NCI-H1694 treated with DMSO at 0.1 percent for 48 hours (cell line): Measurements from ENCODE around the gene FXN.
"Not testable (repeated sequence)": the region's sequence is repeated elsewhere in the genome, so short reads cannot be mapped to it uniquely, and the experiment has no call there.

Experiments used
- DNase-seq: peaks from one replicate; lab custom pipeline; 2025; lab: John Stamatoyannopoulos, UW

The FXN gene

DNA sequence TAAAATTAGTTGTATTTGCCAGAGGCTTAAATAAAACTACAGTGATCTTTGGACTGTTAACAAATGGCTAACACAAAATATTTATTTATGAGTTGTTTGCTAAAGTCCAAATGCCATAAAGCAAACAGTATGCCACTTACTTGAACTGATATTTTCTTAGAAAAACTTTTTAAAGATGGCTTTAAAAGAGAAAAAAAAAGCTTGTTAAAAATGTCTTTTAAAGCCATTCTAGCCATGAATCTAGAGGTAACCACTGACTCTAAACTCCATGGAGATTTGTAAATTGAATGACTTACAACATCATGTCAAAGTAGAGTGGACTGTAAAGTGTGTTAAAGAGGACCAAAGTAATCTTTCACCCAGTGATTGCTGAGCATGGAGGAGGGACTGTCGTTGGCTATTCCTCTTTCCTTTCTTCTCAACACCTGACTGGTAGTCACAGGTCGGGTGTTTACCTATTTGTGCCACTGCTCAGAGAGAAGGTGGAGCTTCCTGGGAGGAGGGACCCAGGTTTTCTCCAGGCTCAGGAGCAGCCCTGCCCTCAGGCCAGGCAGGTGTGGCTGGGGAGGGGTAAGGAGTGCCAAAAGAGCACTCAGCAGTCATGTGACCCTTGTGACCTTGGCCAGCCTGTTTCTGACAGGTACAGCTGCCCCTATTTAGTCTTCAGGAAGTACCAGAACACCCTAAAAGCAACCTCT lies 69.4 kb downstream of the FXN start:
- no peak for DNase-seq

- DNase-seq = no peak
These were observed 72.2 kb downstream of the FXN start for GRCh38 chr9:69107771-69108170.

- DNase-seq = not testable (repeated sequence)
These were observed 73.2 kb downstream of the FXN start for GRCh38 chr9:69108706-69109105.

- DNase-seq = no peak
These were observed 73.6 kb downstream of the FXN start for GRCh38 chr9:69109152-69109551.

DNA sequence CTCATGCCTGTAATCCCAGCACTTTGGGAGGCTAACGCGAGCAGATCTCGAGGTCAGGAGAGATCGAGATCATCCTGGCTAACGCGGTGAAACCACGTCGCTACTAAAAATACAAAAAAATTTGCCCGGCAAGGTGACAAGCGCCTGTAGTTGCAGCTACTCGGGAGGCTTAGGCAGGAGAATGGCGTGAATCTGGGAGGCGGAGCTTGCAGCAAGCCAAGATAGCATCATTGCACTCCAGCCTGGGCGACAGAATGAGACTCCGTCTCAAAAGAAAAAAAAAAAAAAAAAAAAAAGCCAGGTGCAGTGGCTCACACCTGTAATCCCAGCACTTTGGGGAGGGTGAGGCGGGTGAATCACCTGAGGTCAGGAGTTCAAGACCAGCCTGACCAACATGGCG lies 77.1 kb downstream of the FXN start:
- DNase-seq = not testable (repeated sequence)

- no peak for DNase-seq
These were observed 80.1 kb downstream of the FXN start for GRCh38 chr9:69115621-69116020.

- DNase-seq = no peak
These were observed 83.1 kb downstream of the FXN start for GRCh38 chr9:69118656-69119055.

DNA sequence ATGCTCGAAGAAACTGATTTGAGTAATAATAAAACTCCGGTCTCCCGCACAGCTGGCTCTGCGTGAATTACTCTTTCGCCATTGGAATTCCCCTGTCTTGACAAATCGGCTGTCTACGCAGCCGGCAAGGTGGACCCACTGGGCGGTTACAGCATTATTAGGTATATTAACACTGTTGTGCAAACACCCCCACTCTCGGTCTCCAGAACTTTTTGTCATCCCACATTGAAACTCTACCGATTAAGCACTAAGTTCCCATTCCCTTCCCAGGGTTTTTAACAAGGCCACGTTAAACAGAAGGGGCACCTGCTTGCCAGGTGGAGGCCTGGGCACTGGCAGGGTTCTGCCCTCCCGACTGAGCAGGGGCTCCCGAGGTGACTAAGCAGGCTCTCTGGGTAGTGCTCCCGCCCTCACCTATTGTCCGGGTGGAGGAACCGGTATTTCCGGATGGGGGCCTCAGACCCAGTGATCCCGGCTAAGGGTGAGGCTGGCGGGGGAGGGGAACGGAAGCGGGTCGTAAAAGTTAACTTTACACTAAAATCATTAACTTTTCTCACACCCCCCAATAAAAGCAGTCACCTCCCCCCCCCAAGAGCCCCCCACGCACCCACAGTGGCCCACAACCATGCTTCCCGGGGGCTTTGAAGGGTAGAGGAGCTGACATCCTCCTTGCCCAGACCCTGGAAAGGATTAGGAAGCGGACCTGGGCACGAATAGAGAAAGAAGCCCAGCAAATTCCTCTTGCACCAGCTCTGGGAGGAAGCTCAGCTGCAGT lies 85.0 kb downstream of the FXN start:
- DNase-seq = no peak

DNA sequence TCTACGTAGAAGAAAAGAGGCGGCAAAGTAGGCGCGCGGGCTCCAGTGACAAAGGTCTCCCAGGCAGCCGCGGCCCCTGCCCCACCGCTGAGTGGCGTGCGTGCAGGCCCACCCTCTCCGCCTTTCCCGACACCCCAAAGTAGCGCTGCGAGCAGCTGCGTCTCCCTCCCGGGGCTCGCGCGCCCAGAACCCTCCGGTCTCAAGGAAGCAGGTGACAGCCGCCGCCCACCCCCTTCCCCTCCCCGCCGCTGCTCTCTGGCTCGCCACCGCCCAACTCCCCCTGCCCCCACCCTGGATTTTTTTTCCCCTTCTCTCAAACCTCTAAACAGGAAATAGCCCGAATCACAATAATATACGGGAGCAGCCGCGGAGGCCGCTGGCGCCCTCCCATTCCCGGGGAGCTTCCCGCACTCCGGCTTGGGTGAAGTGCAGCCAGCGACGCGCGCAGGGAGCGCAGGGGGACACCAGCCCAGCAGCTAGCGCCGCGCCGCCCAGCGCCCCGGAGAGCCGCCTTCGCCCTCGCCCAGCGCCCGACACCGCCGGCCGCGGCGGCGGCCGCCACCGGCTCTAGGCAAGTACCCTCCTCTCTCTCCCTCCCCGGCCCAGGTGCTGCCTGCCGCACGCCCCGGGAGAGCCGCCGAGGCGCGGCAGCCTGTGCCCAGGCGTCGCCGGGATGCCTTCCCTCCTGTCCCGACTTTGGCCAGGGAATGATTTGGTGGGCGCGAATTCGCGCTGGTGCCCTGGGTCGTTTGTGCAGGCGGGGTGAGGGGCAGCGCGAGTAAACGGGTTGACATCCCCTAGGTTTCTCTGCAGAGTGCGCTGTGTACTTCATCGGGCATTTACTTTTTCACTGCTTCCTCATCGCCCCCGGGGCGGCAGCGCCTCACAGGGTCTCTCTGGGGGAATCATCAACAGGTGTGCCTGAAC lies 85.9 kb downstream of the FXN start:
- DNase-seq = no peak

DNA sequence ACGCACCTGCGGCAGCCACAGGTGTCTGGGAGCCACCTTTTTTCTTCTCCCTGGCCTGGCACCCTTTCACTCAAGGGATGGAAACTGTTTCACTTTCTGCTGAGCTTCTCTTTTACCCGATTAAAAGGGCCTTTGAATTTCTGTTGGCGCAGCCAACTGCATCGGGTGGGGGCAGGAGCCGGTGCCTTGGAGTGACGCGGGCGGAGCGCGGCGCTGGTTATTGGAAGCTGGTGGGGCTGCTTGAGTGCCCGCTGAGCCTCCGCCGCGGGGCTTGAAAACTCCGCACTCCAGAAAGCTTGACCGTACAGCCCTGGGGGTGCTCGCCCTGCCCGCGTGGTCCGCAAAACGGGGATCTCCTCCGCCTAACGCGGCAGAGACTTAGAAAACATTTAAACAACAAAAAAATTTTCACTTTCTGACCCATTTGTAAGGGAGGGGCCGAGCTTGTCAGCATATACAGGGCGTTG lies 86.6 kb downstream of the FXN start:
- DNase-seq = no peak

- DNase-seq = no peak
These were observed 87.1 kb downstream of the FXN start for GRCh38 chr9:69122549-69123141.

GRCh38 chr9:69130456-69131441 lies 95.2 kb downstream of the FXN start:
- no peak for DNase-seq

- no peak for DNase-seq
These were observed 96.1 kb downstream of the FXN start for GRCh38 chr9:69131682-69132081.

DNA sequence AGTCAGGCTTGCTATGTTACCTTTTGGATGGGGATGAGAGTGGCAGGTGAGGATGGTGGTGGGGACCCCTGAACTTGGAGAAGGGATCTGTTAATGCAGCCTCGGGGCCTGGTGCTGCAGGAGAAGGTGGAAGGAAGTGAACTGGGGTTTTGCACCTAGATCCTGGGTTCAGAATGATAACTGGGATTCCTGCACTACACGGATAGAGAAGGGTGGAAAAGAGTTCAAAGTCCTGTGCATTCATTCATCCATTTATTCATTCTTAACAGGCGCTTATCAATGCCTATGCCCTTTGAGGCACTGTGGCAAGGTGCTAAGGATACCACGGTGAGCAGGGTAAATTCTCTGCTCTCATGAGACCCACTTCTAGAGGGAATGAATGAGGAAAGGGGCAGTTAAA lies 96.8 kb downstream of the FXN start:
- no peak for DNase-seq

DNA sequence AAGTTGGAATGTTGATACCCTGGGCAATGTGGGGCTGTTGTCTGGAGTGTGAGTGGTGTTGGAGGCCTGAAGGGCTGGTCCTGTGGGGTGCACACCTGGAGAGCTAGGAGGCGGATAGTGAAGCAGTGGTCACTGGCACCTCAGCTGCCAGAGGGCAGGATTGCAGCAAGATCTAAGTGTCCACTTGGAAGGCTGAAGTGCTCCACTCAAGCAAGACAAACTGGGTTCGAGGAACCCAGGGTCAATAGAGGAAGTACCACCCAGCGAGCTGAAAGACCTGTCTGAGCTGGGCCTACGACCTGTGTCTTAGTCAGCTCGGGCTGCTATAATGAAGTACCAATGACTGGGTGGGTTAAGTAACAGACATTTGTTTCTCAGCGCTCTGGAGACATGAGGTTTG lies 98.9 kb downstream of the FXN start:
- no peak for DNase-seq

GRCh38 chr9:69136185-69136584 lies 100.6 kb downstream of the FXN start:
- DNase-seq = no peak

- DNase-seq = no peak
These were observed 101.2 kb downstream of the FXN start for GRCh38 chr9:69136779-69137178.

- DNase-seq = no peak
These were observed 101.8 kb downstream of the FXN start for GRCh38 chr9:69137311-69137710.

- no peak for DNase-seq
These were observed 104.0 kb downstream of the FXN start for GRCh38 chr9:69139596-69139995.

DNA sequence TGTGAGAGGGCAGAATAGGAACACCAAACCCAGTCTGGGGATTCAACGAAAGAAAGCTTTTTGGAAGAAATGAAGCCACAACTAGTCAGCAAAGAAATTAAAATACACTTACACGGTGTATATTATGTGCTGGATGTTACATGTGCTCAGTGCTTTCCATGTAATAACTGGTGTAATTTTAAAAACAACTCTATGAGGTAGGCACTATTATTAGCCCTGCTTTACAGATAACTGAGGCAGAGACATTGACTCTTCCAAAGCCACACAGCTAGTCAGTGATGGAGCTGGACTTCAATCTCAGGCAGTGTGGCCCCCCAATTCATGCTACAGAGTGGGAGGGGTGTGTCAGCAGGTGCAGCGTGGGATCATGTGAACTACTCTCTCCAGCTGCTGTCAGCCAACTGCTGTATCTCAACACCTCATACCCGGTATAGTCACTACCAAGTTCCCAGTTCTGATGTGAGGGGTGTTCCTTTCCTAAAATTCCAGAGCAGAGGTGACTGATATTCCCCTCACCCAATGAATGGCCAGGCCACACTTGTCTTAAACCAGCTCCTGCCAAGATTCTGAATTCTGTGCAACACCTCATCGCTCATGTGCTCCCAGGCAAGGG lies 104.7 kb downstream of the FXN start:
- DNase-seq = no peak
